Parathyroid adenoma (tissue), 2 donors: ENCODE data around the gene FRMD4A.

Experiments used
- H2AFZ ChIP-seq: fragments of 300-600 bp; sonication (generic); one replicate; pipeline ENCODE4 v1.7.0; 2017; ENCODE audit warnings: antibody characterized with exemption, mild to moderate bottlenecking
- H3K27ac ChIP-seq: fragments of 300-600 bp; sonication (generic); one replicate; pipeline ENCODE4 v1.7.0; 2017
- H3K27me3 ChIP-seq: fragments of 300-600 bp; sonication (generic); one replicate; pipeline ENCODE4 v1.7.0; 2017; ENCODE audit warnings: low read length; ENCODE audit not compliant: control insufficient read depth, insufficient read depth
- H3K36me3 ChIP-seq: fragments of 300-600 bp; sonication (generic); one replicate; pipeline ENCODE4 v1.7.0; 2017; ENCODE audit warnings: low read length; ENCODE audit not compliant: control insufficient read depth, insufficient read depth
- H3K4me1 ChIP-seq: fragments of 300-600 bp; sonication (generic); one replicate; pipeline ENCODE4 v1.7.0; 2017; ENCODE audit warnings: control low read depth
- H3K4me2 ChIP-seq: fragments of 300-600 bp; sonication (generic); one replicate; pipeline ENCODE4 v1.7.0; 2017; ENCODE audit warnings: low read length
- H3K4me3 ChIP-seq: fragments of 300-600 bp; sonication (generic); one replicate; pipeline ENCODE4 v1.7.0; 2017; ENCODE audit warnings: low read depth, low read length
- H3K79me2 ChIP-seq: fragments of 300-600 bp; sonication (generic); one replicate; pipeline ENCODE4 v1.7.0; 2017; ENCODE audit warnings: control low read depth
- H3K9ac ChIP-seq: fragments of 300-600 bp; sonication (generic); one replicate; pipeline ENCODE4 v1.7.0; 2017; ENCODE audit warnings: mild to moderate bottlenecking
- H3K9me3 ChIP-seq: fragments of 300-600 bp; sonication (generic); one replicate; pipeline ENCODE4 v1.7.0; 2017; ENCODE audit warnings: low read length; ENCODE audit not compliant: control insufficient read depth
- CTCF ChIP-seq: fragments of 300-600 bp; sonication (generic); IDR thresholded peaks from one replicate; pipeline ENCODE4 v1.7.0; 2017; ENCODE audit warnings: antibody characterized with exemption, mild to moderate bottlenecking
- donor health status: primary hyperparathyroidism.

Gene FRMD4A

GRCh38 chr10:13827076-13827797 lies 503.5 kb downstream of the FRMD4A start:
- Histone ChIP-seq H3K27me3 (no peaks in the 10 kb centered on the region), H3K79me2 (no peaks in the 10 kb centered on the region), H3K36me3 (no peaks in the 10 kb centered on the region), H3K9ac (no peak overlapping the region), H3K27ac (no peak overlapping the region), H3K9me3 (no peaks in the 10 kb centered on the region), H2AFZ (no peak overlapping the region), H3K4me2 (no peak overlapping the region), H3K4me1 (no peaks in the 10 kb centered on the region), H3K4me3 (no peak overlapping the region)
- TF ChIP-seq CTCF, result no peak

- no peaks in the 10 kb centered on the region for H3K79me2 ChIP-seq
- H3K4me2 ChIP-seq, result no peak overlapping the region
- no peaks in the 10 kb centered on the region for H3K27me3 ChIP-seq
- no peaks in the 10 kb centered on the region for H3K9me3 ChIP-seq
- TF ChIP-seq CTCF, result no peak
- no peak overlapping the region for H3K27ac ChIP-seq
- no peaks in the 10 kb centered on the region for H3K36me3 ChIP-seq
- no peak overlapping the region for H2AFZ ChIP-seq
- H3K9ac ChIP-seq, result no peak overlapping the region
- H3K4me1 ChIP-seq, result no peaks in the 10 kb centered on the region
- H3K4me3 ChIP-seq, result no peak overlapping the region
Measured at GRCh38 chr10:13823709-13824405, 506.9 kb downstream of the FRMD4A start.

GRCh38 chr10:13823096-13823708 lies 507.5 kb downstream of the FRMD4A start:
- Histone ChIP-seq H3K9ac (no peak overlapping the region), H3K79me2 (no peaks in the 10 kb centered on the region), H3K9me3 (no peaks in the 10 kb centered on the region), H3K4me3 (no peak overlapping the region), H3K4me1 (no peaks in the 10 kb centered on the region), H2AFZ (no peak overlapping the region), H3K36me3 (no peaks in the 10 kb centered on the region), H3K27ac (no peak overlapping the region), H3K27me3 (no peaks in the 10 kb centered on the region), H3K4me2 (no peak overlapping the region)
- TF ChIP-seq CTCF, result no peak

GRCh38 chr10:13822490-13822889 lies 508.2 kb downstream of the FRMD4A start:
- Histone ChIP-seq H2AFZ (no peak overlapping the region), H3K36me3 (no peaks in the 10 kb centered on the region), H3K9me3 (no peaks in the 10 kb centered on the region), H3K79me2 (no peaks in the 10 kb centered on the region), H3K4me3 (no peak overlapping the region), H3K4me1 (no peaks in the 10 kb centered on the region), H3K27ac (no peak overlapping the region), H3K9ac (no peak overlapping the region), H3K4me2 (no peak overlapping the region), H3K27me3 (no peaks in the 10 kb centered on the region)
- TF ChIP-seq CTCF, result no peak
